SK-N-SH treated with all-trans-retinoic acid at 6 μM for 48 hours (cell line): ENCODE results near the gene FANCL.
"Not testable (repeated sequence)": the region's sequence is repeated elsewhere in the genome, so short reads cannot be mapped to it uniquely, and the experiment has no call there.

Source experiments
- ARNTL ChIP-seq: fragments of 450-650 bp; formaldehyde crosslinking; IDR thresholded peaks from 2 replicates; pipeline ENCODE4 v1.5.0; 2020; ENCODE audit warnings: low read depth, mild to moderate bottlenecking, moderate library complexity, borderline replicate concordance
- BACH2 ChIP-seq: fragments of 250-450 bp; sonication (Bioruptor Pico); IDR thresholded peaks from 2 replicates; pipeline ENCODE4 v1.9.0; 2021; ENCODE audit warnings: mild to moderate bottlenecking, borderline replicate concordance
- CREB5 ChIP-seq: fragments of 250-450 bp; sonication (Bioruptor Pico); IDR thresholded peaks from 2 replicates; pipeline ENCODE4 v1.5.1; 2020; ENCODE audit warnings: low read depth, mild to moderate bottlenecking, moderate library complexity
- CSDC2 ChIP-seq: fragments of 250-450 bp; sonication (Bioruptor Pico); IDR thresholded peaks from 2 replicates; pipeline ENCODE4 v1.5.0; 2020; ENCODE audit warnings: mild to moderate bottlenecking, moderate library complexity
- ISL1 ChIP-seq: fragments of 250-450 bp; sonication (Bioruptor Pico); IDR thresholded peaks from 2 replicates; pipeline ENCODE4 v2.1.2; 2022; ENCODE audit warnings: mild to moderate bottlenecking, moderate library complexity
- OSR1 ChIP-seq: fragments of 250-450 bp; sonication (Bioruptor Pico); IDR thresholded peaks from 2 replicates; pipeline ENCODE4 v1.8.0; 2022; ENCODE audit warnings: moderate library complexity, mild to moderate bottlenecking, inconsistent platforms
- PATZ1 ChIP-seq: fragments of 250-450 bp; sonication (Bioruptor Pico); IDR thresholded peaks from 2 replicates; pipeline ENCODE4 v1.8.0; 2020; ENCODE audit warnings: mild to moderate bottlenecking, moderate library complexity, borderline replicate concordance
- PPARA ChIP-seq: fragments of 250-450 bp; sonication (Bioruptor Pico); IDR thresholded peaks from 2 replicates; pipeline ENCODE4 v1.5.0; 2020; ENCODE audit warnings: mild to moderate bottlenecking, borderline replicate concordance
- RARB ChIP-seq: fragments of 250-450 bp; sonication (Bioruptor Pico); IDR thresholded peaks from 2 replicates; pipeline ENCODE4 v1.8.0; 2021; ENCODE audit warnings: mild to moderate bottlenecking, moderate library complexity
- ZFP30 ChIP-seq: fragments of 450-650 bp; formaldehyde crosslinking; IDR thresholded peaks from 2 replicates; pipeline ENCODE4 v1.5.0; 2022; ENCODE audit warnings: mild to moderate bottlenecking, moderate library complexity

- not testable (repeated sequence) for TF ChIP-seq CREB5; ISL1 (CRISPR knock-in tag); CSDC2; PPARA (CRISPR knock-in tag); ARNTL (CRISPR knock-in tag); BACH2; OSR1 (CRISPR knock-in tag); ZFP30; PATZ1 (CRISPR knock-in tag); RARB (CRISPR knock-in tag)
These were observed 127.6 kb downstream of the FANCL start for GRCh38 chr2:58113563-58113962.
